Heart left ventricle (tissue), 16 donors: ENCODE results near the gene CHL1. TPM values are rescaled to one million over a fixed set of nuclear protein-coding genes. Genes with fewer than 3 reads are reported as not detected.

ENCODE experiments used
- ATAC-seq, 4 donors: fragments of 200-7000 bp; cut with Tn5 transposase; one replicate each; pipeline ENCODE4 v1.9.1; 2020 to 2022; ENCODE audit warnings: moderate library complexity in 4 of 4, mild to moderate bottlenecking in 3 of 4, moderate number of reproducible peaks in 1 of 4
- DNase-seq, 5 donors: peaks; one replicate each; pipeline ENCODE4 v3.0.0-alpha.2; 2020
- H3K27ac ChIP-seq, 12 donors: fragments of 200-600 bp; sonication (generic) in 4 of 12; one replicate each; pipeline versions ENCODE4 v1.5.0 to v1.8.0; 2016 to 2022; ENCODE audit warnings: mild to moderate bottlenecking in 2 of 12
- H3K27me3 ChIP-seq, 9 donors: fragments of 200-600 bp; sonication (generic) in 2 of 9; one replicate each; pipeline versions ENCODE4 v1.5.1 to v1.8.0; 2016 to 2022; ENCODE audit warnings: mild to moderate bottlenecking in 3 of 9
- H3K36me3 ChIP-seq, 9 donors: fragments of 200-600 bp; sonication (generic) in 2 of 9; one replicate each; pipeline versions ENCODE4 v1.5.0 to v1.8.0; 2018 to 2022; ENCODE audit warnings: mild to moderate bottlenecking in 2 of 9
- H3K4me1 ChIP-seq, 12 donors: fragments of 200-600 bp; sonication (generic) in 4 of 12; one replicate each; pipeline versions ENCODE4 v1.5.0 to v1.8.0; 2016 to 2022; ENCODE audit warnings: mild to moderate bottlenecking in 3 of 12
- H3K4me3 ChIP-seq, 12 donors: fragments of 200-600 bp; sonication (generic) in 4 of 12; one replicate each; pipeline versions ENCODE4 v1.5.0 to v1.8.0; 2017 to 2022; ENCODE audit warnings: mild to moderate bottlenecking in 9 of 12, moderate library complexity in 4 of 12
- H3K9me3 ChIP-seq, 12 donors: fragments of 200-600 bp; sonication (generic) in 4 of 12; one replicate each; pipeline versions ENCODE4 v1.5.0 to v1.8.0; 2016 to 2022; ENCODE audit warnings: mild to moderate bottlenecking in 1 of 12
- POLR2A ChIP-seq, 2 donors: fragments of 450-650 bp; IDR thresholded peaks; one replicate each; pipeline ENCODE4 v1.6.1; 2017; ENCODE audit warnings: antibody characterized with exemption in 2 of 2, mild to moderate bottlenecking in 2 of 2, moderate library complexity in 2 of 2
- WGBS, 4 donors: extraction: QIAGEN DNeasy Blood & Tissue Kit in 2 of 4; methylation state at CpG; one replicate each; pipeline versions ENCODE4 v1.1.5 to v1.1.7; 2013 to 2018; 5-methylcytosine and 5-hydroxymethylcytosine counted together
- intact Hi-C, 10 donors: fragments of 100-400 bp; cut with DNase I; formaldehyde crosslinking; loops; one replicate each; pipeline versions ENCODE4 v1.11.1 to v1.14.2; 2022
- polyA plus RNA-seq, 2 donors: library from polyadenylated mRNA; stranded (reverse); fragments of 200-250 nt; gene quantifications; one replicate each; pipeline ENCODE4 v1.2.3, GENCODE V29; 2013
- total RNA-seq, 9 donors: library from RNA; depleted of rRNA in 2 of 9; stranded (reverse); fragments of >200 nt in 2 of 9; fragmentation: NEBNext Ultra II Directional in 3 of 9; extraction: Animal tissue kit (Norgen Biotek cat#: 25700) in 3 of 9; gene quantifications; one replicate each; pipeline versions ENCODE4 v1.1.0 to v1.2.4, GENCODE V29; 2016 to 2023
- TF ChIP-seq, protein P1 (sequence below), 12 donors: fragments of 200-600 bp; sonication (generic) in 4 of 12; IDR thresholded peaks; one replicate each; pipeline versions ENCODE4 v1.5.0 to v1.8.0; 2018 to 2022; ENCODE audit warnings: antibody characterized with exemption in 12 of 12, mild to moderate bottlenecking in 5 of 12
- donor health status: ischemic (EF 13 %, LVEDD 7.1; RV severe dilation, severe dysfunction).
- donor health status: healthy with polysubstance abuse.
- donor health status: DM: no; HTN: yes; CAD: no.
- donor health status: DM: no; HTN: no; CAD: no.
- donor health status: ischemic (EF 25% LVEDD 6.9; RV normal size, moderate dysfunction).
- donor health status: ischemic (EF 25% LVEDD 5.7; RV mildly dilated, moderate dysfunction).
- donor health status: healthy.
- donor health status: DM: yes; HTN: yes; CAD: no.
- donor health status: ischemic (EF 35%, LVEDD 5.7; RV mildly dilated, moderate dysfunction).
- donor health status: nonischemic (EF 11% LVEDD 7.7; RV severe dilation, severe dysfunction).
- donor health status: DM: yes; HTN: yes; CAD: no.
- donor health status: PGD.
- donor health status: ischemic (EF 29% LVEDD 5.4; RV normal size, mild dysfunction).
- donor health status: nonischemic (EF 23%, LVEDD 6.1; RV moderate dilation, normal function).

Gene CHL1
- total and polyA plus RNA-seq, 11 donors: 0.48 to 15.3 (median 2.6) TPM

DNA sequence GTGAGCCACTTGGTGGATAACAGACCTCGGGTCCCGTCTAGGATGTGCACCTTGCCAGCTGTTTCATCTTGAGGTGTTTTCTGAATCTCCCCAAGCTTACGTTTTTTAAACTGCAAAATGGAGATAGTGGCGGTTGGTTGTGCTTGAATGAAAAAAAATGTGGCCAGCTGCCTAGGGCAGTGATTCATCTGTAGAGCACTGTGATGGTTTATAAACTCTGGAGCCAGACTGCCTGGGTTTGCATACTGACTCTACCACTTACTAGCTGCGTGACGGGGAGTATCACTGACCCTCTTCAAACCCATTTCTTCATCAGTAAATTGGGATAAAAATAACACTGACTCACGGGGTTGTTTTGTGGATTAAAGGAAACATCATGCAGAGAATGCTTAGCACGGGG lies 159.1 kb downstream of the CHL1 start:
- Histone ChIP-seq H3K36me3 (no peaks in the 10 kb centered on the region), H3K27me3 (no peaks in the 10 kb centered on the region), H3K9me3 (no peaks in the 10 kb centered on the region), H3K4me3 (no peak overlapping the region), H3K27ac (no peak overlapping the region), H3K4me1 (peaks cover 0 to 2% (median 0%) of the 10 kb centered on the region in 12 donors)
- ATAC-seq: no peak
- DNase-seq: no peak
- TF ChIP-seq POLR2A (IDR thresholded peaks at IDR 0.05): no peak
- TF ChIP-seq, protein P1, sequence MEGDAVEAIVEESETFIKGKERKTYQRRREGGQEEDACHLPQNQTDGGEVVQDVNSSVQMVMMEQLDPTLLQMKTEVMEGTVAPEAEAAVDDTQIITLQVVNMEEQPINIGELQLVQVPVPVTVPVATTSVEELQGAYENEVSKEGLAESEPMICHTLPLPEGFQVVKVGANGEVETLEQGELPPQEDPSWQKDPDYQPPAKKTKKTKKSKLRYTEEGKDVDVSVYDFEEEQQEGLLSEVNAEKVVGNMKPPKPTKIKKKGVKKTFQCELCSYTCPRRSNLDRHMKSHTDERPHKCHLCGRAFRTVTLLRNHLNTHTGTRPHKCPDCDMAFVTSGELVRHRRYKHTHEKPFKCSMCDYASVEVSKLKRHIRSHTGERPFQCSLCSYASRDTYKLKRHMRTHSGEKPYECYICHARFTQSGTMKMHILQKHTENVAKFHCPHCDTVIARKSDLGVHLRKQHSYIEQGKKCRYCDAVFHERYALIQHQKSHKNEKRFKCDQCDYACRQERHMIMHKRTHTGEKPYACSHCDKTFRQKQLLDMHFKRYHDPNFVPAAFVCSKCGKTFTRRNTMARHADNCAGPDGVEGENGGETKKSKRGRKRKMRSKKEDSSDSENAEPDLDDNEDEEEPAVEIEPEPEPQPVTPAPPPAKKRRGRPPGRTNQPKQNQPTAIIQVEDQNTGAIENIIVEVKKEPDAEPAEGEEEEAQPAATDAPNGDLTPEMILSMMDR (IDR thresholded peaks at IDR 0.05): no peak
- WGBS, 4 donors: 54 to 60% (median 58%) methylated on average over 8 of the region's 8 CpGs
- intact Hi-C loops: no loop called here

DNA sequence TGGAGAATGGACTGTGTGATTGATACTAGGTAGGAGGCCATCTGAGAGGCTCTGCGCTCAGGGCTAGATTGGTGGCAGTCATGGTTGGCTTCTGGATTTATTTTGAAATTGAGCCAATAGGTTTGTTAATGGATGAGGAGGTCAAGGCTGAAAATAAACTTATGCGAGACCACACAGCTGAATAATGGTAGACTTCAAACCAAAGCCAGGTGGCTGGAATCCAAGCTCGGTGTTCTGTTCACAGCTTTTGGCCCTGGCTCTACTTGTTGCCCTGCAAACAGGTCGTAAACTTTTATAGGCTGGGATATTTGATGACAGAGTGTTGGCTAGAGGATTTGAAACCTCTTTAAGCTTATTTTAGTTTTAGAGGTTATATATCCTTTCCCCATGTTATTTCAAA lies 160.4 kb downstream of the CHL1 start:
- TF ChIP-seq, protein P1 (IDR thresholded peaks at IDR 0.05): no peak
- TF ChIP-seq POLR2A (IDR thresholded peaks at IDR 0.05): no peak
- WGBS, 4 donors: 42 to 68% (median 48%) methylated on average over 4 of the region's 4 CpGs
- Histone ChIP-seq H3K27ac (no peak overlapping the region), H3K36me3 (no peaks in the 10 kb centered on the region), H3K27me3 (no peaks in the 10 kb centered on the region), H3K4me1 (peaks cover 0 to 2% (median 0%) of the 10 kb centered on the region in 12 donors), H3K9me3 (no peaks in the 10 kb centered on the region), H3K4me3 (no peak overlapping the region)
- intact Hi-C loops: no loop called here
- ATAC-seq (peak; percentile 36 to 76 (median 42)), DNase-seq (peak in 1 of 5 donors; percentile 58)

DNA sequence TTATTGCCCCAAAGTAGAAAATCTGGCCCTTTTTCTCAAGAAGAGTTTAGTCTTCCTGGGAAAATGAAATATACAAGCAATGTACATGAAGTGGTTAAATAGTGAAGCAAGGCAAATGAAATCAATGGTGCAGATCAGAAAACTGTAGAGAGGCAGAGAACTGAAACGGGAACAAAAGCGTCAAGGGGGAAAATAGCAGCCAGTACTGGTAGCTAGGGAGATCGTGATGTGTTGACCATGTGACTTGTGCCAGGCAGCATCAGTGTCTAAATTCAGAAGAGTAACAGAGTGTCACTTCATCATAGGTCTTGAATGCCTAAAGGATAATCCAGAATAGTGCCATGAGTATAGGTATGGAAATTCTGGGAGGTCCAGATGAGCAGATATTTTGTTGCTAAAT lies 163.1 kb downstream of the CHL1 start:
- intact Hi-C loops: no loop called here
- no peak for DNase-seq
- Histone ChIP-seq H3K4me3 (no peak overlapping the region), H3K4me1 (peaks cover 0 to 2% (median 0%) of the 10 kb centered on the region in 12 donors), H3K27me3 (no peaks in the 10 kb centered on the region), H3K36me3 (no peaks in the 10 kb centered on the region), H3K27ac (no peak overlapping the region), H3K9me3 (no peaks in the 10 kb centered on the region)
- ATAC-seq: no peak
- TF ChIP-seq, protein P1 (IDR thresholded peaks at IDR 0.05): no peak
- TF ChIP-seq POLR2A (IDR thresholded peaks at IDR 0.05): no peak
- 19 to 54% (median 26%) methylated on average over 3 of the region's 3 CpGs for WGBS, 4 donors

DNA sequence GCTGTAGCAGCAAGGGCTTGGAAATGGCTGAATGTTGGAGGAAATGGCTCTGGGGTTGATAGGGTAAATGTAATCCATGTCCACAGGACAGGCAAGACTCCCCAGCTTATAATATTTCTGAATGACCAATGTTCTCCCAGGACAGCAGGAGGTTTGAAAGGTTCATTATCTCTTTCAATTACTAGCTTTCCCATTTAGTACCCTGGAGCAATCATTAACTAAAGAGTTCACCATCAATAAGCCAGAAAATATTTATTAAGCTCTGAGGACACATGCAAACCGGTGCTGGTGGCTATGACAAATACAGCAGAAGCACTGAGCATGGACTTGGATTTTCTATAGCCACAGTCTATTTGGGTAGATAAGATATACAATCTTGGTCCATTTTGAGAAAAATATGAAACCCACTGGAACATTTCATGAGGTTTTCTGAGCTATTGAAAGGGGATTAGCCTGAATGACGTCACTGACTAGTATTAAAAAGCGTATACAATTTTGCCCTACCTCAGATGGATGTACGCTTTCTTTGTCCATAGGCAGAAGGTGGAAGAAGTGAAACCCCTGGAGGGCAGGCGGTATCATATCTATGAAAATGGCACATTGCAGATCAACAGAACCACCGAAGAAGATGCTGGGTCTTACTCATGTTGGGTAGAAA lies 166.2 kb downstream of the CHL1 start:
- Histone ChIP-seq H3K4me1 (no peaks in the 10 kb centered on the region), H3K4me3 (no peak overlapping the region), H3K27ac (no peak overlapping the region), H3K9me3 (peaks cover 0 to 4% (median 0%) of the 10 kb centered on the region in 12 donors), H3K36me3 (no peaks in the 10 kb centered on the region), H3K27me3 (no peaks in the 10 kb centered on the region)
- 80 to 91% (median 83%) methylated on average over 6 of the region's 6 CpGs for WGBS, 4 donors
- intact Hi-C loops: no loop called here
- no peak for TF ChIP-seq POLR2A (IDR thresholded peaks at IDR 0.05)
- TF ChIP-seq, protein P1 (IDR thresholded peaks at IDR 0.05): no peak
- DNase-seq (no peak), ATAC-seq (no peak)
